Activated naive CD4-positive, alpha-beta T cell treated with anti-CD3 and anti-CD28 coated beads, Interleukin-2, amount 10 ng/mL, durations not matched to agents 7 days and 5 days (primary cell): ENCODE results near the gene IGSF3.

Experiments
- CTCF ChIA-PET: fragments of 350-600 bp; sonication (Branson Sonifier 250); formaldehyde crosslinking; loops from one replicate; lab custom pipeline; 2021; ENCODE audit warnings: antibody characterized with exemption; lab: Charles Lee
- DNase-seq: peaks from one replicate; pipeline ENCODE4 v3.0.0-alpha.2; 2020
- H3K27ac Mint-ChIP-seq: one replicate; pipeline ENCODE4 v1.8.0; 2021; ENCODE audit warnings: mild to moderate bottlenecking, moderate library complexity, mixed read lengths
- H3K27me3 Mint-ChIP-seq: one replicate; pipeline ENCODE4 v1.8.0; 2021; ENCODE audit warnings: mild to moderate bottlenecking, mixed read lengths
- H3K36me3 Mint-ChIP-seq: one replicate; pipeline ENCODE4 v1.8.0; 2021; ENCODE audit warnings: mixed read lengths
- H3K4me1 Mint-ChIP-seq: one replicate; pipeline ENCODE4 v1.8.0; 2021; ENCODE audit warnings: mixed read lengths
- H3K4me3 Mint-ChIP-seq: one replicate; pipeline ENCODE4 v1.8.0; 2021; ENCODE audit warnings: mild to moderate bottlenecking, moderate library complexity, mixed read lengths
- H3K9me3 Mint-ChIP-seq: one replicate; pipeline ENCODE4 v1.8.0; 2021; ENCODE audit warnings: mixed read lengths

Gene IGSF3

DNA sequence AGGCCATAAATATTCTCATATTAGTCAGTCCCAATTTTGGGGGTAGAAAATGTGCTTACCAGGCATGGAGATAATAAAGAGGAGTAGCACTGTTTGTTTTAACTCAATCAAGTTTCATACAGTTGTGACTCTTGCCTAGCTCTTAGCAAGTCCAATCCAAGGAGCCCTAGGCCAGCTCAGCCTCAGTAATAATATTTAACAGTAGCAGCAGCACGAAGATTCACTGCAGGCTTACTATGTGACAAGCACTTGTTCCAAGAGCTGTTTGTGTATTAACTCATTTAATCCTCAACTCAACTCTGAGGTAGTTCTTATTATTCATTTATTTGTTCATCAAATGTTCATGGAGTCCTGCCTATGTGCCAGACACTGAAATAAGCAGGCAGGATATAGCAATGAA is 109.0 kb downstream of the IGSF3 start:
- Mint-ChIP-seq H3K9me3 (peaks cover 11% of the 10 kb centered on the region), H3K4me3 (no peak overlapping the region), H3K4me1 (peaks cover 53% of the 10 kb centered on the region), H3K27me3 (no peaks in the 10 kb centered on the region), H3K36me3 (peaks cover 30% of the 10 kb centered on the region), H3K27ac (no peak overlapping the region)
- no peak for DNase-seq
- CTCF ChIA-PET, result no interaction called here

DNA sequence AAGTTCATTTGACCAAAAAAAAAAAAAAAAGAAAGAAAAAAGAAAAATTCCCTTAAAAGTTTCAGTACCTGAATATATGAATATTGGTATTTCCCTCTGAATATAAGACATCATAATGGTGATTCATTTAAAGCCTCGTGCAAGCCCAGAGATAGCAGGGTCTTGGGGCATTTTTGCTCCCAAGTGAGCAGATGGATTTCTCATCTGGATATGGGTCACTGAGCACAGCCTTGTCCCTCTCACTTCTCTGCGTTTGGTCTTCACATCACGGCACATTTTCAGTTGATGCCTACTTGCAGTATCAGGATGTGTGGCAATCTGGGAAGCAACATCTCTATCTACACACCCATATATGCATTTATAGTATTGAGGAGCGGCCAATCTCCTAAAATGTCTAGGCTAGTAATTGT is 109.4 kb downstream of the IGSF3 start:
- peaks cover 57% of the 10 kb centered on the region for H3K4me1 Mint-ChIP-seq

GRCh38 chr1:116557323-116557878 is 110.1 kb downstream of the IGSF3 start:
- CTCF ChIA-PET, result interaction anchor here (0.6 to 2.1 kb wide), 4 partner anchors 12 to 416 kb away, joined by 3 to 9 read pairs (median 4); no protein-coding TSS in a partner anchor
- Mint-ChIP-seq H3K4me3 (no peak overlapping the region), H3K9me3 (peaks cover under 1% of the 10 kb centered on the region), H3K4me1 (peaks cover 53% of the 10 kb centered on the region), H3K27me3 (no peaks in the 10 kb centered on the region), H3K27ac (no peak overlapping the region), H3K36me3 (peaks cover 21% of the 10 kb centered on the region)
- no peak for DNase-seq

More for the DNA sequence above, 109.4 kb downstream of the IGSF3 start:
- H3K27me3 Mint-ChIP-seq, result no peaks in the 10 kb centered on the region
- CTCF ChIA-PET, result no interaction called here
- peaks cover 29% of the 10 kb centered on the region for H3K36me3 Mint-ChIP-seq
- H3K27ac Mint-ChIP-seq, result no peak overlapping the region
- no peak overlapping the region for H3K4me3 Mint-ChIP-seq
- DNase-seq, result no peak
- H3K9me3 Mint-ChIP-seq, result peaks cover 8% of the 10 kb centered on the region

- peak; percentile 53 for DNase-seq
- H3K4me3 Mint-ChIP-seq, result no peak overlapping the region
- H3K9me3 Mint-ChIP-seq, result no peaks in the 10 kb centered on the region
- CTCF ChIA-PET, result interaction anchor here (0.6 to 2.1 kb wide), 10 partner anchors 12 to 445 kb away, joined by 3 to 9 read pairs (median 4); partner anchors contain the start of gene CD101
- H3K27ac Mint-ChIP-seq, result peak overlapping the region; percentile 28
- no peaks in the 10 kb centered on the region for H3K27me3 Mint-ChIP-seq
- H3K4me1 Mint-ChIP-seq, result peaks cover 53% of the 10 kb centered on the region
- peaks cover 19% of the 10 kb centered on the region for H3K36me3 Mint-ChIP-seq
Measured at GRCh38 chr1:116556289-116557006, 111.1 kb downstream of the IGSF3 start.

- Mint-ChIP-seq H3K36me3 (peaks cover 24% of the 10 kb centered on the region), H3K9me3 (no peaks in the 10 kb centered on the region), H3K27me3 (no peaks in the 10 kb centered on the region), H3K4me3 (no peak overlapping the region), H3K4me1 (peaks cover 49% of the 10 kb centered on the region), H3K27ac (no peak overlapping the region)
- CTCF ChIA-PET, result no interaction called here
- DNase-seq, result no peak
Measured at GRCh38 chr1:116554924-116555323, 112.6 kb downstream of the IGSF3 start.

DNA sequence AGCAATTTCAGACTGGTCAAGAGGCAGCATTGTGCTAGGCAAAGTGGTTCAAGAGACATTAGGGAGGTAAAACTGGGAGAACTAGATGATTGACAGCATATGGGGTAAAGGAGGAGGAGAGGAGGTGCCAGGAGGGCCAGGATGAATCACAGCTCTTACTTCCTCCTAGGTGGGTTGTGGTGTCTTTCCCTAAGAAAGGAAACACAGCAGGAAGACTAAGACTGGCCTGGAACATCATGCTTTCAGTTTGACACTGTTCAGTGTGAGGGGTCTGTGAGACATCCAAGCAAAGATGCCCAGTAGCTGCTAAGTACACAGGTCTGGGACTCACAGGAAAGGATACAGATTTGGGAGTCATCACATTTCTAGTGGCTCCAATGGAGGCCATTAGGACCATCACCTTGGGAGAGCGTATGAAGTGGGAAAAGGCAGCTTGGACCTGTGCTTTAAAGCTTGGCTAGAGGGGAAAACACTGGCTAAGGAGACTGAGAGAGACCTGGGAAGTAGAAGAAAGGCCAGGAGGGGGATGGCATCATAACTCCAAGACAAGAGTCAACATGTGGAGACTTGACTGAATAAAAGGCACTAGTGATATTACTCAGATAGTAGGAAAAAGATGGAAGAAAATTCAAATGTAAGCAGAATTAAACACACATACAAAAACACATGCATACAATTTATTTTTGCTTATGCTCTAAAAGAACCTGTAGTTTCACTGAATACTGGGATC is 114.0 kb downstream of the IGSF3 start:
- Mint-ChIP-seq H3K4me1 (peaks cover 42% of the 10 kb centered on the region), H3K36me3 (peaks cover 22% of the 10 kb centered on the region), H3K27me3 (no peaks in the 10 kb centered on the region), H3K27ac (no peak overlapping the region), H3K4me3 (no peak overlapping the region), H3K9me3 (no peaks in the 10 kb centered on the region)
- CTCF ChIA-PET, result no interaction called here
- no peak for DNase-seq

- Mint-ChIP-seq H3K36me3 (peaks cover 46% of the 10 kb centered on the region), H3K4me1 (peaks cover 27% of the 10 kb centered on the region), H3K9me3 (no peaks in the 10 kb centered on the region), H3K27me3 (no peaks in the 10 kb centered on the region), H3K4me3 (no peak overlapping the region), H3K27ac (no peak overlapping the region)
- CTCF ChIA-PET, result no interaction called here
- no peak for DNase-seq
Measured at GRCh38 chr1:116546354-116546977, 121.1 kb downstream of the IGSF3 start.

- CTCF ChIA-PET, result interaction anchor here (1.2 kb wide), 1 partner anchor 11 kb away, joined by 4 read pairs; no protein-coding TSS in a partner anchor
- Mint-ChIP-seq H3K27me3 (no peaks in the 10 kb centered on the region), H3K4me3 (no peak overlapping the region), H3K27ac (no peak overlapping the region), H3K36me3 (peaks cover 49% of the 10 kb centered on the region), H3K4me1 (peaks cover 24% of the 10 kb centered on the region), H3K9me3 (no peaks in the 10 kb centered on the region)
- DNase-seq, result no peak
Measured at GRCh38 chr1:116545359-116545705, 122.2 kb downstream of the IGSF3 start.

GRCh38 chr1:116544588-116545358 is 122.8 kb downstream of the IGSF3 start:
- H3K27ac Mint-ChIP-seq, result peak overlapping the region; percentile 20
- no peak for DNase-seq
- peaks cover 29% of the 10 kb centered on the region for H3K4me1 Mint-ChIP-seq
- H3K36me3 Mint-ChIP-seq, result peaks cover 48% of the 10 kb centered on the region
- no peaks in the 10 kb centered on the region for H3K9me3 Mint-ChIP-seq
- no peaks in the 10 kb centered on the region for H3K27me3 Mint-ChIP-seq
- CTCF ChIA-PET, result interaction anchor here (1.2 kb wide), 1 partner anchor 12 kb away, joined by 4 read pairs; no protein-coding TSS in a partner anchor
- H3K4me3 Mint-ChIP-seq, result no peak overlapping the region

DNA sequence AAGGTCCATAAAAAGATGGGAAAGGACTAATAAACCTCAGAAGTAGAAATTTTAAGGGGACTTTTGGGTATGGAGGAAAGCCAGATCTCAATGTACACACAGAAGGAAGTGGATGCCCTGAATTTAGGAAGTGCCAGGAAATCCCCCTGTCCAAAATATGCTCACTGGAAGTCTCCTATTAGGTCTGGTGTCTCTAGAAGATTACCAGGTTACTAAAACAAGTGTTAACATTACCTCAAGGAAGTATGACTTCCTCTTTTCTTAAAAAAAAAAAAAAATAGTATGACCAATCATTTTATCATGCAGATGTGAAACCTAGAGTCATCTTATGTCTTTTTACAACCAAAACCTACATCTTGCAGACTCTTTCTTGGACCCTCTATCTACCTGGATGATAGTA is 127.4 kb downstream of the IGSF3 start:
- CTCF ChIA-PET, result interaction anchor here (0.9 to 2.5 kb wide), 2 partner anchors 20 to 41 kb away, joined by 3 to 8 read pairs; no protein-coding TSS in a partner anchor
- peak overlapping the region; percentile 26 for H3K27ac Mint-ChIP-seq
- no peaks in the 10 kb centered on the region for H3K9me3 Mint-ChIP-seq
- H3K4me1 Mint-ChIP-seq, result peaks cover 41% of the 10 kb centered on the region
- no peaks in the 10 kb centered on the region for H3K27me3 Mint-ChIP-seq
- H3K36me3 Mint-ChIP-seq, result peaks cover 55% of the 10 kb centered on the region
- H3K4me3 Mint-ChIP-seq, result no peak overlapping the region
- DNase-seq, result no peak

GRCh38 chr1:116538544-116538943 is 129.0 kb downstream of the IGSF3 start:
- Mint-ChIP-seq H3K27me3 (no peaks in the 10 kb centered on the region), H3K36me3 (peaks cover 58% of the 10 kb centered on the region), H3K4me1 (peaks cover 34% of the 10 kb centered on the region), H3K27ac (no peak overlapping the region), H3K9me3 (no peaks in the 10 kb centered on the region), H3K4me3 (no peak overlapping the region)
- DNase-seq, result peak; percentile 49
- CTCF ChIA-PET, result interaction anchor here (1.2 to 1.8 kb wide), 3 partner anchors 23 to 400 kb away, joined by 4 to 6 read pairs (median 5); no protein-coding TSS in a partner anchor

- Mint-ChIP-seq H3K27ac (no peak overlapping the region), H3K27me3 (no peaks in the 10 kb centered on the region), H3K4me3 (no peak overlapping the region), H3K9me3 (peaks cover 1% of the 10 kb centered on the region), H3K4me1 (peaks cover 38% of the 10 kb centered on the region), H3K36me3 (peaks cover 59% of the 10 kb centered on the region)
- no peak for DNase-seq
- CTCF ChIA-PET, result interaction anchor here (1.2 to 1.8 kb wide), 3 partner anchors 23 to 399 kb away, joined by 4 to 6 read pairs (median 5); no protein-coding TSS in a partner anchor
Measured at GRCh38 chr1:116537898-116538297, 129.6 kb downstream of the IGSF3 start.
